OCI-LY3 (cell line): ENCODE data around the gene SLC35G2.
A peak's percentile ranks its signal among the peaks of the same experiment; 100 is the strongest.

Source experiments
- EZH2phosphoT487 ChIP-seq: fragments of 200-600 bp; shearing (Covaris generic); IDR thresholded peaks from 2 replicates; pipeline ENCODE4 v1.6.1; 2018; ENCODE audit warnings: antibody characterized with exemption, mixed run types, low read depth
- TF ChIP-seq, protein P1 (sequence below): fragments of 200-600, 300-600 bp; sonication (generic); IDR thresholded peaks from 2 replicates; pipeline ENCODE4 v1.5.1; 2014; ENCODE audit warnings: antibody characterized with exemption, low read length, low read depth

DNA sequence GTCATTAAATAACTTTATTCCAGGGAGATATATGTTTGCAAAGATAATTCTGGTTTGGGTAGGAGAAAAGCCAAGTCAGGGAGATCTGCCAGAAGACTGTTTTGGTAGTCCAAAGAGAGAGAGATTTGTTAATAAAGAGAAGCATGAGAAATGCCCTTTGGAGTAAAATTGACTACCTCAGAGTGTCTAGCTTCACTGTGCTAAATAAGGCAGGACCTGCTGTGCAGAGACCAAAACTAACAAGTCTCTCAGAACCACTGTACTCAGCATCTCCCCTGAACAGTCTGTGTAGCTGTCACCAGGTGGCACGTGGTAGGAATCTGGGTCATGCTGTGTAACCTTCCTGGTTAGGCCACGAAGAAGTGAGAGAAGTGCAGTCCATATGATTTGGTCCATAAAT, 31.6 kb upstream of the SLC35G2 start:
- TF ChIP-seq EZH2phosphoT487, result no peak
- TF ChIP-seq, protein P1, sequence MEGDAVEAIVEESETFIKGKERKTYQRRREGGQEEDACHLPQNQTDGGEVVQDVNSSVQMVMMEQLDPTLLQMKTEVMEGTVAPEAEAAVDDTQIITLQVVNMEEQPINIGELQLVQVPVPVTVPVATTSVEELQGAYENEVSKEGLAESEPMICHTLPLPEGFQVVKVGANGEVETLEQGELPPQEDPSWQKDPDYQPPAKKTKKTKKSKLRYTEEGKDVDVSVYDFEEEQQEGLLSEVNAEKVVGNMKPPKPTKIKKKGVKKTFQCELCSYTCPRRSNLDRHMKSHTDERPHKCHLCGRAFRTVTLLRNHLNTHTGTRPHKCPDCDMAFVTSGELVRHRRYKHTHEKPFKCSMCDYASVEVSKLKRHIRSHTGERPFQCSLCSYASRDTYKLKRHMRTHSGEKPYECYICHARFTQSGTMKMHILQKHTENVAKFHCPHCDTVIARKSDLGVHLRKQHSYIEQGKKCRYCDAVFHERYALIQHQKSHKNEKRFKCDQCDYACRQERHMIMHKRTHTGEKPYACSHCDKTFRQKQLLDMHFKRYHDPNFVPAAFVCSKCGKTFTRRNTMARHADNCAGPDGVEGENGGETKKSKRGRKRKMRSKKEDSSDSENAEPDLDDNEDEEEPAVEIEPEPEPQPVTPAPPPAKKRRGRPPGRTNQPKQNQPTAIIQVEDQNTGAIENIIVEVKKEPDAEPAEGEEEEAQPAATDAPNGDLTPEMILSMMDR, result 0 out of 2 replicates have a peak, but pooled peaks have one; percentile 6
